NCI-H774 (cell line): Measurements from ENCODE around the gene AQP1.

ENCODE experiments used
- DNase-seq: peaks from one replicate; lab custom pipeline; 2025; lab: John Stamatoyannopoulos, UW

AQP1 gene

GRCh38 chr7:30884881-30885280, 26.8 kb upstream of the AQP1 start:
- no peak for DNase-seq

- DNase-seq = no peak
These were observed 25.0 kb upstream of the AQP1 start for GRCh38 chr7:30886608-30887011.

GRCh38 chr7:30887464-30887872, 24.2 kb upstream of the AQP1 start:
- DNase-seq = no peak

GRCh38 chr7:30888747-30889146, 22.9 kb upstream of the AQP1 start:
- DNase-seq = no peak

GRCh38 chr7:30890226-30890625, 21.4 kb upstream of the AQP1 start:
- DNase-seq = no peak

- no peak for DNase-seq
These were observed 18.3 kb upstream of the AQP1 start for GRCh38 chr7:30893357-30893756.

- DNase-seq = no peak
These were observed 17.6 kb upstream of the AQP1 start for GRCh38 chr7:30894009-30894408.

GRCh38 chr7:30894866-30895605, 16.6 kb upstream of the AQP1 start:
- no peak for DNase-seq

- no peak for DNase-seq
These were observed 15.6 kb upstream of the AQP1 start for GRCh38 chr7:30896036-30896435.

GRCh38 chr7:30896783-30897637, 14.6 kb upstream of the AQP1 start:
- no peak for DNase-seq

- DNase-seq = no peak
These were observed 13.9 kb upstream of the AQP1 start for GRCh38 chr7:30897770-30898169.

- DNase-seq = no peak
These were observed 13.2 kb upstream of the AQP1 start for GRCh38 chr7:30898411-30898810.

- DNase-seq = no peak
These were observed 12.6 kb upstream of the AQP1 start for GRCh38 chr7:30899066-30899465.

- no peak for DNase-seq
These were observed 12.0 kb upstream of the AQP1 start for GRCh38 chr7:30899630-30900029.

- no peak for DNase-seq
These were observed 11.6 kb upstream of the AQP1 start for GRCh38 chr7:30900053-30900452.

GRCh38 chr7:30900803-30901362, 10.8 kb upstream of the AQP1 start:
- no peak for DNase-seq

GRCh38 chr7:30901856-30902255, 9.8 kb upstream of the AQP1 start:
- no peak for DNase-seq

- no peak for DNase-seq
These were observed 9.2 kb upstream of the AQP1 start for GRCh38 chr7:30902466-30902865.

- DNase-seq = no peak
These were observed 8.5 kb upstream of the AQP1 start for GRCh38 chr7:30903146-30903545.

- no peak for DNase-seq
These were observed 7.1 kb upstream of the AQP1 start for GRCh38 chr7:30904561-30904960.

- no peak for DNase-seq
These were observed 6.3 kb upstream of the AQP1 start for GRCh38 chr7:30905078-30906012.

- DNase-seq = no peak
These were observed 5.6 kb upstream of the AQP1 start for GRCh38 chr7:30906014-30906413.
